IMR-90 (cell line): Measurements from ENCODE around the gene TATDN2. TPM values are rescaled to one million over a fixed set of nuclear protein-coding genes. Genes with fewer than 3 reads are reported as not detected.

ENCODE experiments used
- ATAC-seq: fragments of 200-7000 bp; cut with Tn5 transposase; 2 replicates; pipeline ENCODE4 v1.9.1; 2020; ENCODE audit warnings: low read depth, mild to moderate bottlenecking, moderate library complexity
- BruUV-seq: library from RNA; stranded (reverse); fragments of 400-500 nt; replicated peaks from 2 replicates; lab custom pipeline; 2021; lab: Mats Ljungman, UMichigan
- CTCF ChIA-PET: fragments of 300-600 bp; formaldehyde crosslinking; extraction: SDS; loops from one replicate; lab custom pipeline; 2021; ENCODE audit warnings: antibody characterized with exemption; lab: Yijun Ruan, JAX
- POLR2A ChIA-PET: fragments of 300-600 bp; sonication (Branson Sonifier 250); formaldehyde crosslinking; loops from one replicate; lab custom pipeline; 2022; ENCODE audit warnings: antibody characterized with exemption; ENCODE audit not compliant: unreplicated experiment; lab: Charles Lee
- DNase-seq: peaks from one replicate; pipeline ENCODE4 v3.0.0; 2013
- H2AFZ ChIP-seq: replicated peaks from 2 replicates; pipeline ENCODE3; 2013; ENCODE audit warnings: low read length, mild to moderate bottlenecking; ENCODE audit not compliant: poor library complexity
- H2AK5ac ChIP-seq: 2 replicates; pipeline ENCODE4 v1.6.1; 2013; ENCODE audit warnings: low read depth, low read length, inconsistent platforms
- H2AK9ac ChIP-seq: replicated peaks from 2 replicates; pipeline ENCODE3; 2013; ENCODE audit warnings: mild to moderate bottlenecking, low read depth, low read length, moderate library complexity; ENCODE audit not compliant: poor library complexity
- H2BK120ac ChIP-seq: 2 replicates; pipeline ENCODE4 v1.6.1; 2013; ENCODE audit warnings: low read depth, low read length, inconsistent platforms
- H2BK15ac ChIP-seq: 3 replicates; pipeline ENCODE4 v1.6.1; 2013; ENCODE audit warnings: low read depth, low read length, inconsistent platforms
- H2BK20ac ChIP-seq: 2 replicates; pipeline ENCODE4 v1.6.1; 2013; ENCODE audit warnings: low read depth, mild to moderate bottlenecking, inconsistent platforms, low read length, moderate library complexity
- H2BK5ac ChIP-seq: 2 replicates; pipeline ENCODE4 v1.6.1; 2013; ENCODE audit warnings: mild to moderate bottlenecking, low read depth, low read length, inconsistent platforms; ENCODE audit not compliant: poor library complexity, severe bottlenecking
- H3K14ac ChIP-seq: replicated peaks from 2 replicates; pipeline ENCODE4 v1.6.1; 2013; ENCODE audit warnings: low read depth, low read length, inconsistent platforms
- H3K18ac ChIP-seq: 2 replicates; pipeline ENCODE4 v1.6.1; 2013; ENCODE audit warnings: low read depth, low read length, control low read depth
- H3K23ac ChIP-seq: 2 replicates; pipeline ENCODE4 v1.6.1; 2013; ENCODE audit warnings: low read depth, low read length, inconsistent platforms
- H3K27ac ChIP-seq: 2 replicates; pipeline ENCODE4 v1.5.1; 2013; ENCODE audit warnings: mild to moderate bottlenecking, control low read depth, low read length; ENCODE audit not compliant: insufficient read depth
- H3K27me3 ChIP-seq: 2 replicates; pipeline ENCODE4 v1.6.1; 2013; ENCODE audit warnings: low read length; ENCODE audit not compliant: control insufficient read depth, insufficient read depth
- H3K36me3 ChIP-seq: 2 replicates; pipeline ENCODE4 v1.6.1; 2013; ENCODE audit warnings: low read length, mixed read lengths; ENCODE audit not compliant: control insufficient read depth, insufficient read depth
- H3K4ac ChIP-seq: 2 replicates; pipeline ENCODE4 v1.6.1; 2013; ENCODE audit warnings: low read depth, low read length, inconsistent platforms
- H3K4me1 ChIP-seq: 2 replicates; pipeline ENCODE4 v1.6.1; 2013; ENCODE audit warnings: low read length, mixed read lengths; ENCODE audit not compliant: control insufficient read depth, insufficient read depth
- H3K4me2 ChIP-seq: 2 replicates; pipeline ENCODE4 v1.6.1; 2013; ENCODE audit warnings: low read depth, mild to moderate bottlenecking, control low read depth, low read length, moderate library complexity
- H3K4me3 ChIP-seq: 2 replicates; pipeline ENCODE4 v1.5.1; 2013; ENCODE audit warnings: low read depth, mild to moderate bottlenecking, control low read depth, low read length, moderate library complexity; ENCODE audit not compliant: insufficient read depth
- H3K56ac ChIP-seq: 2 replicates; pipeline ENCODE4 v1.6.1; 2013; ENCODE audit warnings: low read length, inconsistent platforms; ENCODE audit not compliant: insufficient read depth; ENCODE audit errors: extremely low read depth
- H3K79me1 ChIP-seq, 2 experiments: 2 replicates each; pipeline ENCODE4 v1.6.1; 2013; ENCODE audit warnings: low read length in 2 of 2, inconsistent platforms in 1 of 2, low read depth in 1 of 2
- H3K9ac ChIP-seq: 2 replicates; pipeline ENCODE4 v1.6.1; 2013; ENCODE audit warnings: low read depth, low read length, control low read depth
- H3K9me1 ChIP-seq: 2 replicates; pipeline ENCODE4 v1.6.1; 2013; ENCODE audit warnings: low read length, inconsistent platforms; ENCODE audit not compliant: insufficient read depth
- H3K9me3 ChIP-seq: 2 replicates; pipeline ENCODE4 v1.6.1; 2013; ENCODE audit warnings: low read length; ENCODE audit not compliant: control insufficient read depth, insufficient read depth
- H4K20me1 ChIP-seq: 2 replicates; pipeline ENCODE4 v1.6.1; 2013; ENCODE audit warnings: low read length, inconsistent platforms; ENCODE audit not compliant: insufficient read depth
- H4K5ac ChIP-seq: 2 replicates; pipeline ENCODE4 v1.6.1; 2013; ENCODE audit warnings: mild to moderate bottlenecking, low read depth, low read length, control low read depth
- H4K8ac ChIP-seq, 2 experiments: 2 replicates each; pipeline ENCODE4 v1.6.1; 2013; ENCODE audit warnings: low read depth in 2 of 2, low read length in 2 of 2, control low read depth in 1 of 2, inconsistent platforms in 1 of 2
- H4K91ac ChIP-seq: 2 replicates; pipeline ENCODE4 v1.6.1; 2013; ENCODE audit warnings: low read depth, low read length, inconsistent platforms; ENCODE audit not compliant: insufficient read depth
- BHLHE40 ChIP-seq: fragments of 150-350 bp; IDR thresholded peaks from 2 replicates; pipeline ENCODE4 v1.6.1; 2016; ENCODE audit warnings: mild to moderate bottlenecking, low read depth, low read length
- CEBPB ChIP-seq: IDR thresholded peaks from 2 replicates; pipeline ENCODE4 v1.6.1; 2012; ENCODE audit warnings: low read depth, low read length, improper control_type of control experiment
- CHD1 ChIP-seq: IDR thresholded peaks from 2 replicates; pipeline ENCODE4 v1.6.1; 2012; ENCODE audit warnings: low read depth, low read length, improper control_type of control experiment
- CTCF ChIP-seq: conservative IDR thresholded peaks from 2 replicates; pipeline ENCODE4 v1.5.1; 2012; ENCODE audit warnings: mild to moderate bottlenecking, low read depth, low read length, improper control_type of control experiment
- MAFK ChIP-seq: IDR thresholded peaks from 2 replicates; pipeline ENCODE4 v1.6.1; 2012; ENCODE audit warnings: low read depth, low read length, improper control_type of control experiment
- MXI1 ChIP-seq: IDR thresholded peaks from 2 replicates; pipeline ENCODE4 v1.6.1; 2012; ENCODE audit warnings: low read depth, mild to moderate bottlenecking, low read length, moderate library complexity, borderline replicate concordance
- POLR2A ChIP-seq: IDR thresholded peaks from 2 replicates; pipeline ENCODE4 v1.6.1; 2012; ENCODE audit warnings: mild to moderate bottlenecking, low read depth, low read length
- RAD21 ChIP-seq: IDR thresholded peaks from 2 replicates; pipeline ENCODE4 v1.6.1; 2012; ENCODE audit warnings: low read length, improper control_type of control experiment
- RCOR1 ChIP-seq: IDR thresholded peaks from 2 replicates; pipeline ENCODE4 v1.6.1; 2012; ENCODE audit warnings: mild to moderate bottlenecking, low read length, improper control_type of control experiment; ENCODE audit not compliant: insufficient replicate concordance
- RFX5 ChIP-seq: IDR thresholded peaks from 2 replicates; pipeline ENCODE4 v1.8.0; 2012; ENCODE audit warnings: low read depth, mild to moderate bottlenecking, low read length, moderate library complexity
- WGBS, 2 experiments: methylation state at CpG; one replicate each; pipeline versions ENCODE4 v1.1.5 to v1.1.7; 2013; ENCODE audit warnings: missing lambda C conversion rate in 2 of 2; ENCODE audit not compliant: insufficient read length in 1 of 2; ENCODE audit errors: extremely low coverage in 2 of 2; 5-methylcytosine and 5-hydroxymethylcytosine counted together
- dilution Hi-C: fragments of 300-500 bp; cut with HindIII; formaldehyde crosslinking; loops from one replicate; pipeline ENCODE4 v1.14.3; 2018; ENCODE audit warnings: low sequenced_read_pairs; ENCODE audit not compliant: unreplicated experiment
- in situ Hi-C: fragments of 300-500 bp; cut with MboI; formaldehyde crosslinking; loops from 3 replicates; pipeline ENCODE4 v1.14.3; 2019; ENCODE audit warnings: low sequenced_read_pairs, inconsistent platforms, mixed read lengths
- intact Hi-C: fragments of 100-400 bp; cut with micrococcal nuclease; formaldehyde crosslinking; loops from 2 replicates; pipeline ENCODE4 v1.10.0; 2022
- polyA plus RNA-seq, 3 experiments: library from polyadenylated mRNA; depleted of rRNA; stranded (reverse); fragments of >200 nt; gene quantifications; 2 replicates each; pipeline ENCODE4 v1.2.3, GENCODE V29; 2012; ENCODE audit warnings: low replicate concordance in 1 of 3
- total RNA-seq: library from RNA; depleted of rRNA; stranded (reverse); fragments of >200 nt; gene quantifications from 2 replicates; pipeline ENCODE4 v1.2.3, GENCODE V29; 2012
- TF ChIP-seq, protein P1 (sequence below): fragments of 150-350 bp; IDR thresholded peaks from 2 replicates; pipeline ENCODE4 v1.6.1; 2016; ENCODE audit warnings: low read depth, mild to moderate bottlenecking, low read length, moderate library complexity, borderline replicate concordance
- TF ChIP-seq, protein P2 (sequence below): fragments of 150-350 bp; IDR thresholded peaks from 2 replicates; pipeline ENCODE4 v1.6.1; 2017; ENCODE audit warnings: mild to moderate bottlenecking, antibody characterized with exemption, low read length, low read depth

The TATDN2 gene
- total and polyA plus RNA-seq, 2 of the 4 experiments (the other 2 are of a cell fraction), result 9.0 to 18.8 TPM

GRCh38 chr3:10286133-10286524, 37.9 kb downstream of the TATDN2 start:
- Histone ChIP-seq H3K4me2 (no peak overlapping the region), H3K9me3 (no peaks in the 10 kb centered on the region), H2AK5ac (no peak overlapping the region), H3K18ac (no peak overlapping the region), H3K9ac (no peak overlapping the region), H3K4me1 (no peaks in the 10 kb centered on the region), H3K79me1 (no peaks in the 10 kb centered on the region; a peak in 1 of 4 replicates), H4K5ac (no peak overlapping the region), H3K4ac (no peak overlapping the region), H2AFZ (no peak overlapping the region), H3K9me1 (peaks cover 3% of the 10 kb centered on the region; the same call in 1 of the 2 replicates), H3K27me3 (no peaks in the 10 kb centered on the region), H3K36me3 (peaks cover 23% of the 10 kb centered on the region), H3K27ac (no peak overlapping the region), H4K91ac (no peak overlapping the region), H2BK5ac (no peak overlapping the region), H3K23ac (no peak overlapping the region), H2BK15ac (no peak overlapping the region), H3K56ac (no peak overlapping the region), H3K4me3 (no peak overlapping the region), H2BK120ac (no peak overlapping the region), H4K20me1 (no peaks in the 10 kb centered on the region), H4K8ac (no peak overlapping the region), H2BK20ac (no peak overlapping the region), H2AK9ac (no peak overlapping the region), H3K14ac (no peak overlapping the region)
- intact Hi-C loops, result loop anchor here (10.0 kb wide), 1 partner anchor 441 kb away; the partner anchor contains the start of gene RPUSD3
- DNase-seq (no peak), ATAC-seq (no peak)
- in situ Hi-C loops, result no loop called here
- ChIA-PET POLR2A (no interaction called here), CTCF (no interaction called here)
- TF ChIP-seq RFX5, result no peak
- TF ChIP-seq POLR2A, result no peak
- TF ChIP-seq CEBPB, result no peak
- no peak for TF ChIP-seq MXI1
- TF ChIP-seq, protein P1, sequence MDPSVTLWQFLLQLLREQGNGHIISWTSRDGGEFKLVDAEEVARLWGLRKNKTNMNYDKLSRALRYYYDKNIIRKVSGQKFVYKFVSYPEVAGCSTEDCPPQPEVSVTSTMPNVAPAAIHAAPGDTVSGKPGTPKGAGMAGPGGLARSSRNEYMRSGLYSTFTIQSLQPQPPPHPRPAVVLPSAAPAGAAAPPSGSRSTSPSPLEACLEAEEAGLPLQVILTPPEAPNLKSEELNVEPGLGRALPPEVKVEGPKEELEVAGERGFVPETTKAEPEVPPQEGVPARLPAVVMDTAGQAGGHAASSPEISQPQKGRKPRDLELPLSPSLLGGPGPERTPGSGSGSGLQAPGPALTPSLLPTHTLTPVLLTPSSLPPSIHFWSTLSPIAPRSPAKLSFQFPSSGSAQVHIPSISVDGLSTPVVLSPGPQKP, result no peak
- TF ChIP-seq RAD21, result no peak
- no peak for TF ChIP-seq MAFK
- no peak for TF ChIP-seq CHD1
- TF ChIP-seq, protein P2, sequence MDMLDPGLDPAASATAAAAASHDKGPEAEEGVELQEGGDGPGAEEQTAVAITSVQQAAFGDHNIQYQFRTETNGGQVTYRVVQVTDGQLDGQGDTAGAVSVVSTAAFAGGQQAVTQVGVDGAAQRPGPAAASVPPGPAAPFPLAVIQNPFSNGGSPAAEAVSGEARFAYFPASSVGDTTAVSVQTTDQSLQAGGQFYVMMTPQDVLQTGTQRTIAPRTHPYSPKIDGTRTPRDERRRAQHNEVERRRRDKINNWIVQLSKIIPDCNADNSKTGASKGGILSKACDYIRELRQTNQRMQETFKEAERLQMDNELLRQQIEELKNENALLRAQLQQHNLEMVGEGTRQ, result no peak
- no peak for TF ChIP-seq RCOR1
- no peak for TF ChIP-seq BHLHE40
- no peak for TF ChIP-seq CTCF
- no TSS peak for BruUV-seq
- 90% methylated on average over 2 of the region's 5 CpGs; no CpG with 5 or more reads in 1 of the 2 experiments for WGBS, 2 experiments
- dilution Hi-C loops, result no loop called here
